Measurements from ENCODE around the gene DDR2. TPM values are rescaled to one million over a fixed set of nuclear protein-coding genes. Genes with fewer than 3 reads are reported as not detected.

The DDR2 gene
- total RNA-seq, 1 donor from 2014 or later, result 4.4 TPM

DNA sequence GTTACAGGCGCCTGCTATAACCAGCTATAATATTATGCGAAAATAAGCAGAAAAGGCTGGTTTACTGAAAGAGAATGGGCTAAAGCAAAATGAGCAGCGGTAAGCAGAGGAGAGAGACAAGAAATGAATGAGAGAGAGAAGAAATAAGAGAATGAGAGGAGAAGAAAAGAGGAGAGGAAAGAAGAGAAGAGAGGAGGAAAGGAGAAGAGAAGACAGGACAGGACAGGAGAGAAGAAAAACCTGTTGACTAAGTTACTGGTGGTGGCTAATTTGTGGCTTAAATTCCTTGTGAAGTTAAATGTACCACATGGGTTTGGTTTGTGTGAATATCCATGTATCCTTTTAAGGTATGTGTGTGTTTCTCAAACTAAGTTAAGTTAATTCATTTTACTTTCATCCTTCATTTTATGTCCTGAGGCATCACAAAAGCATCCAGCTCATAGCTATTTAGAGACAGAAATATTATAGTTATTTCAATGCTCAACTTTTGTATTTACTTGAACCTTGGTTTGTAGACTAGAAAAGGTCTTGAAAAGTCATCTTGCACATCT, 3.1 kb upstream of the DDR2 start:
- Mint-ChIP-seq H3K36me3 (ENCODE audit: unreplicated experiment) (no peaks in the 10 kb centered on the region), H3K4me1 (ENCODE audit: low read depth, unreplicated experiment) (peaks cover 15% of the 10 kb centered on the region), H3K4me3 (ENCODE audit: unreplicated experiment) (no peak overlapping the region), H3K9me3 (ENCODE audit: unreplicated experiment) (no peaks in the 10 kb centered on the region), H3K27me3 (ENCODE audit: unreplicated experiment) (no peaks in the 10 kb centered on the region), H3K27ac (ENCODE audit: unreplicated experiment) (no peak overlapping the region)
- TF ChIP-seq, protein P1, sequence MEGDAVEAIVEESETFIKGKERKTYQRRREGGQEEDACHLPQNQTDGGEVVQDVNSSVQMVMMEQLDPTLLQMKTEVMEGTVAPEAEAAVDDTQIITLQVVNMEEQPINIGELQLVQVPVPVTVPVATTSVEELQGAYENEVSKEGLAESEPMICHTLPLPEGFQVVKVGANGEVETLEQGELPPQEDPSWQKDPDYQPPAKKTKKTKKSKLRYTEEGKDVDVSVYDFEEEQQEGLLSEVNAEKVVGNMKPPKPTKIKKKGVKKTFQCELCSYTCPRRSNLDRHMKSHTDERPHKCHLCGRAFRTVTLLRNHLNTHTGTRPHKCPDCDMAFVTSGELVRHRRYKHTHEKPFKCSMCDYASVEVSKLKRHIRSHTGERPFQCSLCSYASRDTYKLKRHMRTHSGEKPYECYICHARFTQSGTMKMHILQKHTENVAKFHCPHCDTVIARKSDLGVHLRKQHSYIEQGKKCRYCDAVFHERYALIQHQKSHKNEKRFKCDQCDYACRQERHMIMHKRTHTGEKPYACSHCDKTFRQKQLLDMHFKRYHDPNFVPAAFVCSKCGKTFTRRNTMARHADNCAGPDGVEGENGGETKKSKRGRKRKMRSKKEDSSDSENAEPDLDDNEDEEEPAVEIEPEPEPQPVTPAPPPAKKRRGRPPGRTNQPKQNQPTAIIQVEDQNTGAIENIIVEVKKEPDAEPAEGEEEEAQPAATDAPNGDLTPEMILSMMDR (IDR thresholded peaks at IDR 0.05; ENCODE audit: partially characterized antibody, unreplicated experiment), result no peak
- DNase-seq, result no peak

DNA sequence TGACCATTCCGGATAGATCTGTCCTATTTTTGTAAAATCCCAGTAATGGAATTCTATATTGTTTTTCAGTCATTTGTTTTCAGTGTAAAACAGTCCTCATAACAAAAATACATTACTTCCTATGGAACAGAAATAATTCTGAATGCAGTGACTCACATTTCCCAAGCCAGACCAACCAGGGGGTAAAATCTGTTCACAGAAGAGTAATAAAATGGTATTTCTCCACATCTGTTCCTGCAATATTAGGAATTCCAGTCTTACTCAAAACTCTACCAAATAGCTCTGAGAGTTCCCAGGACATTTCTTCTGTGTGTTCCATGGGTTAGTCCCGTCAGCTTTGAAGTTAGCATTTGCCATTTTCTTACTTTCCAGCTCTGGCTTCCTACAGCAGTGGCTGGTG, 2.6 kb upstream of the DDR2 start:
- no peak for DNase-seq
- Mint-ChIP-seq H3K9me3 (ENCODE audit: unreplicated experiment) (no peaks in the 10 kb centered on the region), H3K27me3 (ENCODE audit: unreplicated experiment) (no peaks in the 10 kb centered on the region), H3K4me3 (ENCODE audit: unreplicated experiment) (no peak overlapping the region), H3K27ac (ENCODE audit: unreplicated experiment) (no peak overlapping the region), H3K4me1 (ENCODE audit: low read depth, unreplicated experiment) (peaks cover 15% of the 10 kb centered on the region), H3K36me3 (ENCODE audit: unreplicated experiment) (no peaks in the 10 kb centered on the region)
- TF ChIP-seq, protein P1 (IDR thresholded peaks at IDR 0.05; ENCODE audit: partially characterized antibody, unreplicated experiment), result no peak

DNA sequence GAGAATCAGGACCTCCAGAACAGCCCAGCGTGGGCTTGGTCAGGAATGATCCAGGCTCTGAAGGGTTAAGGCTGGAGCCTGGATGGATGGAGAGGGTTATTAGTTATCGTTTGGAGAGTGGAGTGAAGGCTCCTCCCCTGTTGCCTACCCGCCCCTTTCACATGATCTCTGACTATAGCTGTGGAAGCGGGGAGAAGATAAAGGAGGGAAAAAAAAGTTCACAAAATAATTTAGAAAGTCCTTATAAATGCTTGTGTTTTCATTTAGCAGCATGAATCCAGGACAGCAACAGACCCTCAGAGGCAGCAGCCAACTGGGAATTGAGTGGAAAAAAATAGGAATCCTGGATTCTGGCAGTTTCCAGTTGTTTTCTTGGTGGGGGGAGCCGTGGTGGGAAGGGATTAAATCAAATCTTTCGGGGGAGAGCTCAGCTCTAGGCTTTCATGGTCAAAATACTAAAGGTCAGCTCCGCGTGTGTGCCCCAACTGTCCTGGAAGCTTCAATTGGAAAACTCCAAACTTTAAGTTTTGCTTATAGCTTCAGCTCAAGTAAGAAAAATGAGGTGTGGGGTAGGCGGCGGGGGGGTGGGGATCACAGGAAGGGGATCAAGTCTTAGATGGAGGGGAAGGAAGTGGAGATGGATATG, 595 bp upstream of the DDR2 start:
- Mint-ChIP-seq H3K27ac (ENCODE audit: unreplicated experiment) (peak overlapping the region; percentile 67), H3K4me1 (ENCODE audit: low read depth, unreplicated experiment) (peaks cover 15% of the 10 kb centered on the region), H3K9me3 (ENCODE audit: unreplicated experiment) (peaks cover 1% of the 10 kb centered on the region)

DNA sequence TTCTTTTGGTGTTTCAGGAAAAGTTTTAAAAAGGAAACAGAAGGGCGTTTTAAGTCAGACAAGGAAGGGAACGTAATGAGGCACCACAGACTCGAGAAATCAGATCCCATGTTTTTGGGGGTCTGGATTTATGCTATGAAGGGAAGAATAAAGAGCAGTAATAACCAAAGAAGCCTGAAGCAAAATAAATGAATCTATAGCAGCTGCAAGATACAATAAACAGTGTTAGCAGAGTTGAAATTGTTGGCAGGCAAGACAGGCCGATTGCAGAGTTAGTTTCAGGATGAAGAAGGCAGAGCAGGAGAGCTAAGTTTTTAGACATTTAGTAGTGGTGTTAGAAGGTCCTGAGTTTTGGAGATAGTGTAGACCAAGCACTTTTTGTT, 425 bp downstream of the DDR2 start:
- TF ChIP-seq, protein P1 (IDR thresholded peaks at IDR 0.05; ENCODE audit: partially characterized antibody, unreplicated experiment), result no peak
- no peak for DNase-seq
- H3K27ac Mint-ChIP-seq (ENCODE audit: unreplicated experiment), result no peak overlapping the region
- H3K36me3 Mint-ChIP-seq (ENCODE audit: unreplicated experiment), result no peaks in the 10 kb centered on the region
- H3K9me3 Mint-ChIP-seq (ENCODE audit: unreplicated experiment), result peaks cover 1% of the 10 kb centered on the region
- peaks cover 13% of the 10 kb centered on the region for H3K4me1 Mint-ChIP-seq (ENCODE audit: low read depth, unreplicated experiment)
- H3K4me3 Mint-ChIP-seq (ENCODE audit: unreplicated experiment), result peak overlapping the region; percentile 8
- no peaks in the 10 kb centered on the region for H3K27me3 Mint-ChIP-seq (ENCODE audit: unreplicated experiment)

More for the DNA sequence above, 595 bp upstream of the DDR2 start:
- no peaks in the 10 kb centered on the region for H3K27me3 Mint-ChIP-seq (ENCODE audit: unreplicated experiment)
- H3K36me3 Mint-ChIP-seq (ENCODE audit: unreplicated experiment), result no peaks in the 10 kb centered on the region
- no peak for DNase-seq
- peak overlapping the region; percentile 25 for H3K4me3 Mint-ChIP-seq (ENCODE audit: unreplicated experiment)
- TF ChIP-seq, protein P1 (IDR thresholded peaks at IDR 0.05; ENCODE audit: partially characterized antibody, unreplicated experiment), result no peak

DNA sequence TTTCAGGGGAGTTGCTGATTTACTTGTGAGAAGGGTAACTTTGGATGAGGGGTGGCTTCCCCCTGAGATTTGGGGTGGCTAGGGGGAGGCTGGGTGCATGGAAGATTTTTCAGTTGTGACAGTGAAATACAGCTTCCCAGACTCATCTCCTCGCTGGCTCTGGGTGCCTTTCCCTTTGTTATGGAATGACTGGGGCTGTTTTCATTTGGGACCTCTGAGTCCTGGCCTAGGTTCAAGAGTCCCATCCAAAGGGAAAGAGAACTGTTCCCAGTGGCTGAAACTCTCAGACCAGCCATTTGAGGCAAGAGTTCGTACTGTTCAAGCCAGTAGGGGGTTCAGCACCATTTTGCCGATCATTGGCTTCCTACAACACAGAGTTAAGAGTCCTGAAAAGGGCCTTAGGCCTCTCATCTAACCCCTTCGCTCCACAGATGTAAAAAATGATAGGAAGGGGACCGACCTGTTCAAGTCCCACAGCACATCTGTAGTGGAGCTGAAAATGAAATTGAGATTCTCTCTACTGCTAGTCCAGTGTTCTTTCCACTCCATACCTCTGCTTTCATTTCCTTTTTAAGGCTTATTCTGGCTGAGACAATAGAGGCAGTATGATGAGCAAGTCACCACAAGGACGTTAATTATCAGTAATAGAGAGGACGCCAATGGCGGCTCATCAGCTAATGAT, 958 bp downstream of the DDR2 start:
- H3K9me3 Mint-ChIP-seq (ENCODE audit: unreplicated experiment), result peaks cover 1% of the 10 kb centered on the region
- peak overlapping the region; percentile 8 for H3K4me3 Mint-ChIP-seq (ENCODE audit: unreplicated experiment)
- H3K27me3 Mint-ChIP-seq (ENCODE audit: unreplicated experiment), result no peaks in the 10 kb centered on the region
- no peak for DNase-seq
- H3K27ac Mint-ChIP-seq (ENCODE audit: unreplicated experiment), result no peak overlapping the region
- H3K36me3 Mint-ChIP-seq (ENCODE audit: unreplicated experiment), result no peaks in the 10 kb centered on the region
- peaks cover 11% of the 10 kb centered on the region for H3K4me1 Mint-ChIP-seq (ENCODE audit: low read depth, unreplicated experiment)
- TF ChIP-seq, protein P1 (IDR thresholded peaks at IDR 0.05; ENCODE audit: partially characterized antibody, unreplicated experiment), result no peak
